HepG2 (cell line): Measurements from ENCODE around the gene ARHGAP5. TPM values are rescaled to one million over a fixed set of nuclear protein-coding genes. Genes with fewer than 3 reads are reported as not detected.

Experiments
- ARNTL ChIP-seq: sonication (generic); formaldehyde crosslinking; IDR thresholded peaks from 2 replicates; pipeline ENCODE4 v1.4.0; 2020; ENCODE audit warnings: mild to moderate bottlenecking, missing genetic modification reagents
- FLYWCH1 ChIP-seq: sonication (generic); formaldehyde crosslinking; IDR thresholded peaks from 2 replicates; pipeline ENCODE4 v1.8.1; 2023; ENCODE audit warnings: mild to moderate bottlenecking, missing genetic modification reagents
- HIVEP1 ChIP-seq: sonication (generic); formaldehyde crosslinking; IDR thresholded peaks from 2 replicates; pipeline ENCODE4 v1.4.0; 2020; ENCODE audit warnings: mild to moderate bottlenecking, missing genetic modification reagents
- HMGA1 ChIP-seq: sonication (generic); formaldehyde crosslinking; conservative IDR thresholded peaks from 2 replicates; pipeline ENCODE4 v1.4.0; 2020; ENCODE audit warnings: missing genetic modification reagents
- IRF2 ChIP-seq: IDR thresholded peaks from 2 replicates; pipeline ENCODE4 v1.6.1; 2018; ENCODE audit warnings: missing genetic modification reagents, missing compliant biosample characterization
- NFIC ChIP-seq: IDR thresholded peaks from 2 replicates; pipeline ENCODE4 v1.6.1; 2012; ENCODE audit warnings: mild to moderate bottlenecking, low read length, inconsistent platforms
- POLR2A ChIP-seq, 2 experiments: IDR thresholded peaks; 2 replicates each; pipeline ENCODE4 v1.6.1; 2011; ENCODE audit warnings: low read depth in 2 of 2, low read length in 2 of 2, mild to moderate bottlenecking in 1 of 2, moderate library complexity in 1 of 2; ENCODE audit not compliant: insufficient read depth in 1 of 2
- RFX5 ChIP-seq: IDR thresholded peaks from 2 replicates; pipeline ENCODE4 v1.6.1; 2011; ENCODE audit warnings: low read depth, low read length, improper control_type of control experiment
- SRSF9 ChIP-seq: fragments of 200-400 bp; formaldehyde crosslinking; IDR thresholded peaks from 2 replicates; pipeline ENCODE4 v1.6.1; 2018; ENCODE audit warnings: borderline replicate concordance, mild to moderate bottlenecking, low read depth, low read length; ENCODE audit not compliant: insufficient read depth, poor library complexity, severe bottlenecking
- TSC22D2 ChIP-seq: sonication (generic); formaldehyde crosslinking; IDR thresholded peaks from 2 replicates; pipeline ENCODE4 v1.5.1; 2020; ENCODE audit warnings: missing genetic modification reagents, mild to moderate bottlenecking, borderline replicate concordance
- YY1 ChIP-seq: IDR thresholded peaks from 2 replicates; pipeline ENCODE4 v1.6.1; 2011; ENCODE audit warnings: low read length, low read depth, moderate library complexity, mild to moderate bottlenecking; ENCODE audit not compliant: insufficient read depth, insufficient replicate concordance
- ZNF3 ChIP-seq: IDR thresholded peaks from 2 replicates; pipeline ENCODE4 v1.7.0; 2017; ENCODE audit warnings: inconsistent platforms
- ZNF564 ChIP-seq: sonication (generic); formaldehyde crosslinking; IDR thresholded peaks from 2 replicates; pipeline ENCODE4 v1.8.1; 2023; ENCODE audit warnings: mild to moderate bottlenecking, missing genetic modification reagents
- ZSCAN12 ChIP-seq: sonication (generic); formaldehyde crosslinking; IDR thresholded peaks from 2 replicates; pipeline ENCODE4 v1.9.0; 2021; ENCODE audit warnings: mild to moderate bottlenecking, missing genetic modification reagents
- polyA plus RNA-seq, 8 experiments: library from polyadenylated mRNA; depleted of rRNA in 3 of 8; stranded (reverse) in 7 of 8; unstranded in 1 of 8; fragments of >200 nt; fragmentation: Illumina TruSeq in 4 of 8; extraction: Trizol in 4 of 8; gene quantifications; 2 replicates each; pipeline versions ENCODE4 v1.2.1 to v1.2.3, GENCODE V29; 2011 to 2016; ENCODE audit warnings: low read depth in 4 of 8, missing spikeins in 1 of 8, mixed read lengths in 1 of 8; ENCODE audit not compliant: insufficient read depth in 1 of 8
- total RNA-seq, 5 experiments: library from RNA; depleted of rRNA; stranded (reverse); fragments of >200 nt; fragmentation: Illumina TruSeq; extraction: Trizol; gene quantifications; 2 replicates each; pipeline ENCODE4 v1.2.3, GENCODE V29; 2016; ENCODE audit warnings: low read depth in 1 of 5
- TF ChIP-seq, protein P1 (sequence below): sonication (generic); formaldehyde crosslinking; conservative IDR thresholded peaks from 2 replicates; pipeline ENCODE4 v1.5.0; 2020; ENCODE audit warnings: missing genetic modification reagents
- TF ChIP-seq, protein P2 (sequence below): sonication (generic); formaldehyde crosslinking; IDR thresholded peaks from 2 replicates; pipeline ENCODE4 v1.4.0; 2020; ENCODE audit warnings: mild to moderate bottlenecking, missing genetic modification reagents, borderline replicate concordance
- TF ChIP-seq, protein P3 (sequence below): sonication (generic); formaldehyde crosslinking; IDR thresholded peaks from 2 replicates; pipeline ENCODE4 v1.4.0; 2020; ENCODE audit warnings: mild to moderate bottlenecking, missing genetic modification reagents
- TF ChIP-seq, protein P4 (sequence below): sonication (generic); formaldehyde crosslinking; IDR thresholded peaks from 2 replicates; pipeline ENCODE4 v1.8.1; 2023; ENCODE audit warnings: mild to moderate bottlenecking, moderate library complexity, missing genetic modification reagents
- TF ChIP-seq, protein P5 (sequence below): fragments of 450-650 bp; IDR thresholded peaks from 2 replicates; pipeline ENCODE4 v1.6.1; 2017; ENCODE audit warnings: mild to moderate bottlenecking
- TF ChIP-seq, protein P6 (sequence below): sonication (generic); formaldehyde crosslinking; IDR thresholded peaks from 2 replicates; pipeline ENCODE4 v1.4.0; 2020; ENCODE audit warnings: missing genetic modification reagents

ARHGAP5 gene
- total and polyA plus RNA-seq, 2 of the 13 experiments (the other 11 are each of a cell fraction or from before 2014, with no cell fraction given): 33.7 to 144 TPM

DNA sequence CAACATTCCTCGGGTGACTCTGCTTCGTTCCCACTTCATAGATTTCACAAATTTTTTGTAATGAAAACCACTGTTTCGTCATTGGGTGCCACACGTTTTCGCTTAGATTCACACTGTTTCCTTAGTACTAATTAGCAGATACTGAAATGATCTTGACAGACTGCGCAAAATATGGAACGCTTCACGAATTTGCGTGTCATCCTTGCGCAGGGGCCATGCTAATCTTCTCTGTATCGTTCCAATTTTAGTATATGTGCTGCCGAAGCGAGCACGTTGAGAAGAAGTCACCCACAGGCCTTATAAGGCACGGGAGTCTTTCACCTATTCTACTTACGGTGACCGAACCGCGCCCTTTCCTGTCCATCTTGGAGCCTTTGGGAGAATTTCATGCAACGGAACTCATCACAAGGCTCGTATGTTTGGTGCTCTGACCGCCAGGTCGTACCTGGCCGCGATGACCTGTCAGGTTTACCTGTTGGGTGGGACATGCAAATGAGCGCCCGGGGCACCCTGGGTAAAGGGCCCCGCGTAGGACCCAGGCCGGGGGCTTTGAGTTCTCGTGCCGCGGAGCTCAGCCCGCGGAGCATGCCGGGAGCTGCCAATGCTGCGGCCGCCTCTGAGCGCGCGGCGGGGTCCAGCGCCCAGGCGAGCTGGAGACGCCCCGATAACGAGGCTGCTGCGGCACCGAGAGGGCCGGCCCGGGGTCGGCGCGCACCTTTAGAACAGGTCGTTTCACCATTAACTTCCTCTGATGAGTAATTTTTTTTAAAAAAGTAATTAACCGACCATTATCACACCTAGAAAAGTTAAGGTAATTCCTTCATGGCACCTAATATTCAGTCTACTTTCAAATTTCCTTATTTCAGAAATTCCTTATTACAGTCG lies 126.1 kb downstream of the ARHGAP5 start, which contains the start of gene RNU6-8 (continued):
- TF ChIP-seq NFIC: no peak
- TF ChIP-seq ARNTL (CRISPR knock-in tag): peak; percentile 87
- no peak; the same call in 1 of the 2 replicates for TF ChIP-seq ZNF3
- no peak for TF ChIP-seq FLYWCH1 (CRISPR knock-in tag)
- TF ChIP-seq RFX5: 0 out of 2 replicates have a peak, but pooled peaks have one; percentile 31
- TF ChIP-seq, protein P1, sequence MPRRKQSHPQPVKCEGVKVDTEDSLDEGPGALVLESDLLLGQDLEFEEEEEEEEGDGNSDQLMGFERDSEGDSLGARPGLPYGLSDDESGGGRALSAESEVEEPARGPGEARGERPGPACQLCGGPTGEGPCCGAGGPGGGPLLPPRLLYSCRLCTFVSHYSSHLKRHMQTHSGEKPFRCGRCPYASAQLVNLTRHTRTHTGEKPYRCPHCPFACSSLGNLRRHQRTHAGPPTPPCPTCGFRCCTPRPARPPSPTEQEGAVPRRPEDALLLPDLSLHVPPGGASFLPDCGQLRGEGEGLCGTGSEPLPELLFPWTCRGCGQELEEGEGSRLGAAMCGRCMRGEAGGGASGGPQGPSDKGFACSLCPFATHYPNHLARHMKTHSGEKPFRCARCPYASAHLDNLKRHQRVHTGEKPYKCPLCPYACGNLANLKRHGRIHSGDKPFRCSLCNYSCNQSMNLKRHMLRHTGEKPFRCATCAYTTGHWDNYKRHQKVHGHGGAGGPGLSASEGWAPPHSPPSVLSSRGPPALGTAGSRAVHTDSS (CRISPR knock-in tag): peak; percentile 85; the same call in 1 of the 2 replicates
- peak; percentile 98 for TF ChIP-seq TSC22D2 (CRISPR knock-in tag)
- TF ChIP-seq HMGA1 (CRISPR knock-in tag): no peak
- TF ChIP-seq ZSCAN12 (CRISPR knock-in tag): peak; percentile 79; the same call in 1 of the 2 replicates
- TF ChIP-seq, protein P2, sequence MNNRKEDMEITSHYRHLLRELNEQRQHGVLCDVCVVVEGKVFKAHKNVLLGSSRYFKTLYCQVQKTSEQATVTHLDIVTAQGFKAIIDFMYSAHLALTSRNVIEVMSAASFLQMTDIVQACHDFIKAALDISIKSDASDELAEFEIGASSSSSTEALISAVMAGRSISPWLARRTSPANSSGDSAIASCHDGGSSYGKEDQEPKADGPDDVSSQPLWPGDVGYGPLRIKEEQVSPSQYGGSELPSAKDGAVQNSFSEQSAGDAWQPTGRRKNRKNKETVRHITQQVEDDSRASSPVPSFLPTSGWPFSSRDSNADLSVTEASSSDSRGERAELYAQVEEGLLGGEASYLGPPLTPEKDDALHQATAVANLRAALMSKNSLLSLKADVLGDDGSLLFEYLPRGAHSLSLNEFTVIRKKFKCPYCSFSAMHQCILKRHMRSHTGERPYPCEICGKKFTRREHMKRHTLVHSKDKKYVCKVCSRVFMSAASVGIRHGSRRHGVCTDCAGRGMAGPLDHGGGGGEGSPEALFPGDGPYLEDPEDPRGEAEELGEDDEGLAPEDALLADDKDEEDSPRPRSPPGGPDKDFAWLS (CRISPR knock-in tag): no peak; the same call in 1 of the 2 replicates
- peak; percentile 84 for TF ChIP-seq YY1
- TF ChIP-seq HIVEP1: 0 out of 2 replicates have a peak, but pooled peaks have one; percentile 68
- TF ChIP-seq SRSF9: no peak
- TF ChIP-seq POLR2A (IDR thresholded peaks at IDR 0.05; ENCODE audit: insufficient read depth in 1 of 2, low read depth in 2 of 2, low read length in 2 of 2): peak in 1 of 2 experiments; percentile 66; a peak in 2 of 4 replicates
- TF ChIP-seq ZNF564 (CRISPR knock-in tag): peak; percentile 89
- TF ChIP-seq, protein P3, sequence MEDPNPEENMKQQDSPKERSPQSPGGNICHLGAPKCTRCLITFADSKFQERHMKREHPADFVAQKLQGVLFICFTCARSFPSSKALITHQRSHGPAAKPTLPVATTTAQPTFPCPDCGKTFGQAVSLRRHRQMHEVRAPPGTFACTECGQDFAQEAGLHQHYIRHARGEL (CRISPR knock-in tag): no peak
- TF ChIP-seq, protein P4, sequence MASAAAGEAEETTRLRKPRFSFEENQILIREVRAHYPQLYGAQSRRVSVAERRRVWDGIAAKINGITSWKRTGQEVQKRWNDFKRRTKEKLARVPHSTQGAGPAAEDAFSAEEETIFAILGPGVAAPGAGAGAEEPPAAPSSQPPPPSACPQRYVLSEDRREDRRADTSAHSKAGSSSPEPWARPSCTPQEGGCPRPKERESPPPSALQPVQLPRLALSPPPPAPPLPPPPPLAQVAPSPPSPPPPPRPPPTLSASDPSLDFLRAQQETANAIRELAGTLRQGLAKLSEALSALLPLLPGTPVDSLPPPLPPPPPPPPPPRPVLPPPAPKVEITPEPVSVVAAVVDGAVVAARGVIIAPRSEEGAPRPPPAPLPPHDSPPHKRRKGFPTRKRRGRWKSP: peak; percentile 98
- TF ChIP-seq, protein P5, sequence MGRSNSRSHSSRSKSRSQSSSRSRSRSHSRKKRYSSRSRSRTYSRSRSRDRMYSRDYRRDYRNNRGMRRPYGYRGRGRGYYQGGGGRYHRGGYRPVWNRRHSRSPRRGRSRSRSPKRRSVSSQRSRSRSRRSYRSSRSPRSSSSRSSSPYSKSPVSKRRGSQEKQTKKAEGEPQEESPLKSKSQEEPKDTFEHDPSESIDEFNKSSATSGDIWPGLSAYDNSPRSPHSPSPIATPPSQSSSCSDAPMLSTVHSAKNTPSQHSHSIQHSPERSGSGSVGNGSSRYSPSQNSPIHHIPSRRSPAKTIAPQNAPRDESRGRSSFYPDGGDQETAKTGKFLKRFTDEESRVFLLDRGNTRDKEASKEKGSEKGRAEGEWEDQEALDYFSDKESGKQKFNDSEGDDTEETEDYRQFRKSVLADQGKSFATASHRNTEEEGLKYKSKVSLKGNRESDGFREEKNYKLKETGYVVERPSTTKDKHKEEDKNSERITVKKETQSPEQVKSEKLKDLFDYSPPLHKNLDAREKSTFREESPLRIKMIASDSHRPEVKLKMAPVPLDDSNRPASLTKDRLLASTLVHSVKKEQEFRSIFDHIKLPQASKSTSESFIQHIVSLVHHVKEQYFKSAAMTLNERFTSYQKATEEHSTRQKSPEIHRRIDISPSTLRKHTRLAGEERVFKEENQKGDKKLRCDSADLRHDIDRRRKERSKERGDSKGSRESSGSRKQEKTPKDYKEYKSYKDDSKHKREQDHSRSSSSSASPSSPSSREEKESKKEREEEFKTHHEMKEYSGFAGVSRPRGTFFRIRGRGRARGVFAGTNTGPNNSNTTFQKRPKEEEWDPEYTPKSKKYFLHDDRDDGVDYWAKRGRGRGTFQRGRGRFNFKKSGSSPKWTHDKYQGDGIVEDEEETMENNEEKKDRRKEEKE: no peak
- peak; percentile 74 for TF ChIP-seq IRF2 (CRISPR knock-in tag)
- TF ChIP-seq, protein P6, sequence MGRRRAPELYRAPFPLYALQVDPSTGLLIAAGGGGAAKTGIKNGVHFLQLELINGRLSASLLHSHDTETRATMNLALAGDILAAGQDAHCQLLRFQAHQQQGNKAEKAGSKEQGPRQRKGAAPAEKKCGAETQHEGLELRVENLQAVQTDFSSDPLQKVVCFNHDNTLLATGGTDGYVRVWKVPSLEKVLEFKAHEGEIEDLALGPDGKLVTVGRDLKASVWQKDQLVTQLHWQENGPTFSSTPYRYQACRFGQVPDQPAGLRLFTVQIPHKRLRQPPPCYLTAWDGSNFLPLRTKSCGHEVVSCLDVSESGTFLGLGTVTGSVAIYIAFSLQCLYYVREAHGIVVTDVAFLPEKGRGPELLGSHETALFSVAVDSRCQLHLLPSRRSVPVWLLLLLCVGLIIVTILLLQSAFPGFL (CRISPR knock-in tag): no peak; the same call in 1 of the 2 replicates
